ENCODE measurements around the gene RNF167. TPM values are rescaled to one million over a fixed set of nuclear protein-coding genes. Genes with fewer than 3 reads are reported as not detected.

RNF167 gene
- total and polyA plus RNA-seq, 2 of the 13 experiments (the other 11 are each of a cell fraction or from before 2014, with no cell fraction given) = 44.1 to 45.4 TPM

DNA sequence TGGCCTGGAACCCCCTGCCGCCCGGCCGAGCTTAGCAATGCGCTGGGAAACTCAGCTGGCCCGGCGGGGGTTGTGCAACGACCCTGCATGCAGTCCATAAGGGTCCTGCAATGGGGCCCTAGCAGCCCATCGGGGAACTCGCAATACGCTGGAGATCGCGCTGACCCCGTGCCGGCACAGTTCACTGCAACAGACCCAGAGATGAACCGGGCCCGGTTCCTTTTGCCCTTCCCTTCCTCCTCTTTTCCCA lies 597 bp upstream of the RNF167 start:
- 0% methylated on average over 4 of the region's 16 CpGs for WGBS (ENCODE audit: low lambda C conversion rate)
- peaks cover 28% of the 10 kb centered on the region for H3K4me1 ChIP-seq (ENCODE audit: insufficient read depth, low read length)
- H3K9ac ChIP-seq (ENCODE audit: insufficient read depth, low read depth, low read length) = peak overlapping the region; percentile 95
- peaks cover 8 to 27% of the 10 kb centered on the region in 2 experiments for H3K36me3 ChIP-seq (replicated peaks in 1 of 2; ENCODE audit: control insufficient read depth in 1 of 2, insufficient read depth in 2 of 2, low read length in 2 of 2)
- no peak for FAIRE-seq
- BruUV-seq (replicated peaks) = no TSS peak
- 0 out of 2 replicates have a peak, but pooled peaks cover 2% of the 10 kb centered on the region for H4K20me1 ChIP-seq (ENCODE audit: insufficient read depth, low read length)
- no peak overlapping the region for H2AFZ ChIP-seq (ENCODE audit: low read length)
- peak overlapping the region; percentile 96 for H3K27ac ChIP-seq (ENCODE audit: extremely low read length, insufficient read depth, low read length)
- peak; percentile 13; the same call in 2 of the 3 replicates for ATAC-seq
- ChIA-PET POLR2A (interaction anchor here (0.8 to 3.9 kb wide), 27 partner anchors 8 to 403 kb away, joined by 3 to 201 read pairs (median 6); partner anchors contain the start of genes ARRB2, CAMTA2, ENO3 and GLTPD2), CTCF (ENCODE audit: low intra/inter-chr PET ratio, low total read pairs) (no interaction called here)
- in situ Hi-C loops (cut with HindIII; ENCODE audit: extremely low pct_ligation_motif_present, low pct_unique_long_range_greater_than_20kb) = no loop called here
- peak overlapping the region; percentile 73 to 97 (median 93) for H3K4me3 ChIP-seq (replicated peaks in 1 of 3; ENCODE audit: insufficient read depth in 1 of 3, low read depth in 2 of 3, low read length in 3 of 3)
- peaks cover 40% of the 10 kb centered on the region for H3K79me2 ChIP-seq (ENCODE audit: insufficient read depth, low read length)
- H3K9me3 ChIP-seq (ENCODE audit: low read length) = no peaks in the 10 kb centered on the region
- no peak for DNase-seq (ENCODE audit: low spot score)
- intact Hi-C loops (cut with micrococcal nuclease; ENCODE audit: unreplicated experiment) = no loop called here
- no peaks in the 10 kb centered on the region; a peak in 1 of 5 replicates for H3K27me3 ChIP-seq (ENCODE audit: control insufficient read depth in 1 of 2, insufficient read depth in 2 of 2, low read length in 2 of 2)
- peak overlapping the region; percentile 98 for H3K4me2 ChIP-seq (ENCODE audit: low read depth, low read length)
- TF ChIP-seq KMT2B (CRISPR knock-in tag; IDR thresholded peaks at IDR 0.05) (no peak), ZSCAN20 (CRISPR knock-in tag; IDR thresholded peaks at IDR 0.05; ENCODE audit: borderline replicate concordance) (peak; percentile 45; the same call in 1 of the 2 replicates), MTF2 (CRISPR knock-in tag; IDR thresholded peaks at IDR 0.05; ENCODE audit: borderline replicate concordance) (no peak), HCFC1 (IDR thresholded peaks at IDR 0.05; ENCODE audit: low read depth, low read length) (no peak), ETV5 (CRISPR knock-in tag; IDR thresholded peaks at IDR 0.05; ENCODE audit: borderline replicate concordance) (no peak), ZBTB3 (CRISPR knock-in tag; IDR thresholded peaks at IDR 0.05; ENCODE audit: borderline replicate concordance, low read depth) (no peak), ZNF749 (CRISPR knock-in tag; IDR thresholded peaks at IDR 0.05; ENCODE audit: borderline replicate concordance) (0 out of 2 replicates have a peak, but pooled peaks have one; percentile 40), ZSCAN12 (CRISPR knock-in tag; IDR thresholded peaks at IDR 0.05) (0 out of 2 replicates have a peak, but pooled peaks have one; percentile 36), CAMTA2 (CRISPR knock-in tag; IDR thresholded peaks at IDR 0.05; ENCODE audit: borderline replicate concordance) (no peak), ZNF678 (CRISPR knock-in tag; IDR thresholded peaks at IDR 0.05) (0 out of 2 replicates have a peak, but pooled peaks have one; percentile 34)
- TF ChIP-seq, protein P1, sequence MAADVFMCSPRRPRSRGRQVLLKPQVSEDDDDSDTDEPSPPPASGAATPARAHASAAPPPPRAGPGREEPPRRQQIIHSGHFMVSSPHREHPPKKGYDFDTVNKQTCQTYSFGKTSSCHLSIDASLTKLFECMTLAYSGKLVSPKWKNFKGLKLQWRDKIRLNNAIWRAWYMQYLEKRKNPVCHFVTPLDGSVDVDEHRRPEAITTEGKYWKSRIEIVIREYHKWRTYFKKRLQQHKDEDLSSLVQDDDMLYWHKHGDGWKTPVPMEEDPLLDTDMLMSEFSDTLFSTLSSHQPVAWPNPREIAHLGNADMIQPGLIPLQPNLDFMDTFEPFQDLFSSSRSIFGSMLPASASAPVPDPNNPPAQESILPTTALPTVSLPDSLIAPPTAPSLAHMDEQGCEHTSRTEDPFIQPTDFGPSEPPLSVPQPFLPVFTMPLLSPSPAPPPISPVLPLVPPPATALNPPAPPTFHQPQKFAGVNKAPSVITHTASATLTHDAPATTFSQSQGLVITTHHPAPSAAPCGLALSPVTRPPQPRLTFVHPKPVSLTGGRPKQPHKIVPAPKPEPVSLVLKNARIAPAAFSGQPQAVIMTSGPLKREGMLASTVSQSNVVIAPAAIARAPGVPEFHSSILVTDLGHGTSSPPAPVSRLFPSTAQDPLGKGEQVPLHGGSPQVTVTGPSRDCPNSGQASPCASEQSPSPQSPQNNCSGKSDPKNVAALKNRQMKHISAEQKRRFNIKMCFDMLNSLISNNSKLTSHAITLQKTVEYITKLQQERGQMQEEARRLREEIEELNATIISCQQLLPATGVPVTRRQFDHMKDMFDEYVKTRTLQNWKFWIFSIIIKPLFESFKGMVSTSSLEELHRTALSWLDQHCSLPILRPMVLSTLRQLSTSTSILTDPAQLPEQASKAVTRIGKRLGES (CRISPR knock-in tag; IDR thresholded peaks at IDR 0.05; ENCODE audit: borderline replicate concordance) = no peak
- TF ChIP-seq, protein P2, sequence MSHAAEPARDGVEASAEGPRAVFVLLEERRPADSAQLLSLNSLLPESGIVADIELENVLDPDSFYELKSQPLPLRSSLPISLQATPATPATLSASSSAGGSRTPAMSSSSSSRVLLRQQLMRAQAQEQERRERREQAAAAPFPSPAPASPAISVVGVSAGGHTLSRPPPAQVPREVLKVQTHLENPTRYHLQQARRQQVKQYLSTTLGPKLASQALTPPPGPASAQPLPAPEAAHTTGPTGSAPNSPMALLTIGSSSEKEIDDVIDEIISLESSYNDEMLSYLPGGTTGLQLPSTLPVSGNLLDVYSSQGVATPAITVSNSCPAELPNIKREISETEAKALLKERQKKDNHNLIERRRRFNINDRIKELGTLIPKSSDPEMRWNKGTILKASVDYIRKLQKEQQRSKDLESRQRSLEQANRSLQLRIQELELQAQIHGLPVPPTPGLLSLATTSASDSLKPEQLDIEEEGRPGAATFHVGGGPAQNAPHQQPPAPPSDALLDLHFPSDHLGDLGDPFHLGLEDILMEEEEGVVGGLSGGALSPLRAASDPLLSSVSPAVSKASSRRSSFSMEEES (CRISPR knock-in tag; IDR thresholded peaks at IDR 0.05) = no peak
- TF ChIP-seq, protein P3, sequence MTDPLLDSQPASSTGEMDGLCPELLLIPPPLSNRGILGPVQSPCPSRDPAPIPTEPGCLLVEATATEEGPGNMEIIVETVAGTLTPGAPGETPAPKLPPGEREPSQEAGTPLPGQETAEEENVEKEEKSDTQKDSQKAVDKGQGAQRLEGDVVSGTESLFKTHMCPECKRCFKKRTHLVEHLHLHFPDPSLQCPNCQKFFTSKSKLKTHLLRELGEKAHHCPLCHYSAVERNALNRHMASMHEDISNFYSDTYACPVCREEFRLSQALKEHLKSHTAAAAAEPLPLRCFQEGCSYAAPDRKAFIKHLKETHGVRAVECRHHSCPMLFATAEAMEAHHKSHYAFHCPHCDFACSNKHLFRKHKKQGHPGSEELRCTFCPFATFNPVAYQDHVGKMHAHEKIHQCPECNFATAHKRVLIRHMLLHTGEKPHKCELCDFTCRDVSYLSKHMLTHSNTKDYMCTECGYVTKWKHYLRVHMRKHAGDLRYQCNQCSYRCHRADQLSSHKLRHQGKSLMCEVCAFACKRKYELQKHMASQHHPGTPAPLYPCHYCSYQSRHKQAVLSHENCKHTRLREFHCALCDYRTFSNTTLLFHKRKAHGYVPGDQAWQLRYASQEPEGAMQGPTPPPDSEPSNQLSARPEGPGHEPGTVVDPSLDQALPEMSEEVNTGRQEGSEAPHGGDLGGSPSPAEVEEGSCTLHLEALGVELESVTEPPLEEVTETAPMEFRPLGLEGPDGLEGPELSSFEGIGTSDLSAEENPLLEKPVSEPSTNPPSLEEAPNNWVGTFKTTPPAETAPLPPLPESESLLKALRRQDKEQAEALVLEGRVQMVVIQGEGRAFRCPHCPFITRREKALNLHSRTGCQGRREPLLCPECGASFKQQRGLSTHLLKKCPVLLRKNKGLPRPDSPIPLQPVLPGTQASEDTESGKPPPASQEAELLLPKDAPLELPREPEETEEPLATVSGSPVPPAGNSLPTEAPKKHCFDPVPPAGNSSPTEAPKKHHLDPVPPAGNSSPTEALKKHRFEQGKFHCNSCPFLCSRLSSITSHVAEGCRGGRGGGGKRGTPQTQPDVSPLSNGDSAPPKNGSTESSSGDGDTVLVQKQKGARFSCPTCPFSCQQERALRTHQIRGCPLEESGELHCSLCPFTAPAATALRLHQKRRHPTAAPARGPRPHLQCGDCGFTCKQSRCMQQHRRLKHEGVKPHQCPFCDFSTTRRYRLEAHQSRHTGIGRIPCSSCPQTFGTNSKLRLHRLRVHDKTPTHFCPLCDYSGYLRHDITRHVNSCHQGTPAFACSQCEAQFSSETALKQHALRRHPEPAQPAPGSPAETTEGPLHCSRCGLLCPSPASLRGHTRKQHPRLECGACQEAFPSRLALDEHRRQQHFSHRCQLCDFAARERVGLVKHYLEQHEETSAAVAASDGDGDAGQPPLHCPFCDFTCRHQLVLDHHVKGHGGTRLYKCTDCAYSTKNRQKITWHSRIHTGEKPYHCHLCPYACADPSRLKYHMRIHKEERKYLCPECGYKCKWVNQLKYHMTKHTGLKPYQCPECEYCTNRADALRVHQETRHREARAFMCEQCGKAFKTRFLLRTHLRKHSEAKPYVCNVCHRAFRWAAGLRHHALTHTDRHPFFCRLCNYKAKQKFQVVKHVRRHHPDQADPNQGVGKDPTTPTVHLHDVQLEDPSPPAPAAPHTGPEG (CRISPR knock-in tag; IDR thresholded peaks at IDR 0.05) = no peak
- TF ChIP-seq, protein P4, sequence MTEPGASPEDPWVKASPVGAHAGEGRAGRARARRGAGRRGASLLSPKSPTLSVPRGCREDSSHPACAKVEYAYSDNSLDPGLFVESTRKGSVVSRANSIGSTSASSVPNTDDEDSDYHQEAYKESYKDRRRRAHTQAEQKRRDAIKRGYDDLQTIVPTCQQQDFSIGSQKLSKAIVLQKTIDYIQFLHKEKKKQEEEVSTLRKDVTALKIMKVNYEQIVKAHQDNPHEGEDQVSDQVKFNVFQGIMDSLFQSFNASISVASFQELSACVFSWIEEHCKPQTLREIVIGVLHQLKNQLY (CRISPR knock-in tag; IDR thresholded peaks at IDR 0.05) = no peak

Measured in HepG2 (cell line).